Heart left ventricle (tissue), 16 donors: ENCODE measurements around the gene PGP. TPM values are rescaled to one million over a fixed set of nuclear protein-coding genes. Genes with fewer than 3 reads are reported as not detected.

ENCODE experiments used
- ATAC-seq, 4 donors: fragments of 200-7000 bp; cut with Tn5 transposase; one replicate each; pipeline ENCODE4 v1.9.1; 2020 to 2022; ENCODE audit warnings: moderate library complexity in 4 of 4, mild to moderate bottlenecking in 3 of 4, moderate number of reproducible peaks in 1 of 4
- DNase-seq, 5 donors: peaks; one replicate each; pipeline ENCODE4 v3.0.0-alpha.2; 2020
- H3K27ac ChIP-seq, 12 donors: fragments of 200-600 bp; sonication (generic) in 4 of 12; one replicate each; pipeline versions ENCODE4 v1.5.0 to v1.8.0; 2016 to 2022; ENCODE audit warnings: mild to moderate bottlenecking in 2 of 12
- H3K27me3 ChIP-seq, 9 donors: fragments of 200-600 bp; sonication (generic) in 2 of 9; one replicate each; pipeline versions ENCODE4 v1.5.1 to v1.8.0; 2016 to 2022; ENCODE audit warnings: mild to moderate bottlenecking in 3 of 9
- H3K36me3 ChIP-seq, 9 donors: fragments of 200-600 bp; sonication (generic) in 2 of 9; one replicate each; pipeline versions ENCODE4 v1.5.0 to v1.8.0; 2018 to 2022; ENCODE audit warnings: mild to moderate bottlenecking in 2 of 9
- H3K4me1 ChIP-seq, 12 donors: fragments of 200-600 bp; sonication (generic) in 4 of 12; one replicate each; pipeline versions ENCODE4 v1.5.0 to v1.8.0; 2016 to 2022; ENCODE audit warnings: mild to moderate bottlenecking in 3 of 12
- H3K4me3 ChIP-seq, 12 donors: fragments of 200-600 bp; sonication (generic) in 4 of 12; one replicate each; pipeline versions ENCODE4 v1.5.0 to v1.8.0; 2017 to 2022; ENCODE audit warnings: mild to moderate bottlenecking in 9 of 12, moderate library complexity in 4 of 12
- H3K9me3 ChIP-seq, 12 donors: fragments of 200-600 bp; sonication (generic) in 4 of 12; one replicate each; pipeline versions ENCODE4 v1.5.0 to v1.8.0; 2016 to 2022; ENCODE audit warnings: mild to moderate bottlenecking in 1 of 12
- CTCF ChIP-seq, 12 donors: fragments of 200-600 bp; sonication (generic) in 4 of 12; IDR thresholded peaks; one replicate each; pipeline versions ENCODE4 v1.5.0 to v1.8.0; 2018 to 2022; ENCODE audit warnings: antibody characterized with exemption in 12 of 12, mild to moderate bottlenecking in 5 of 12
- POLR2A ChIP-seq, 2 donors: fragments of 450-650 bp; IDR thresholded peaks; one replicate each; pipeline ENCODE4 v1.6.1; 2017; ENCODE audit warnings: antibody characterized with exemption in 2 of 2, mild to moderate bottlenecking in 2 of 2, moderate library complexity in 2 of 2
- WGBS, 4 donors: extraction: QIAGEN DNeasy Blood & Tissue Kit in 2 of 4; methylation state at CpG; one replicate each; pipeline versions ENCODE4 v1.1.5 to v1.1.7; 2013 to 2018; 5-methylcytosine and 5-hydroxymethylcytosine counted together
- intact Hi-C, 10 donors: fragments of 100-400 bp; cut with DNase I; formaldehyde crosslinking; loops; one replicate each; pipeline versions ENCODE4 v1.11.1 to v1.14.2; 2022
- polyA plus RNA-seq, 2 donors: library from polyadenylated mRNA; stranded (reverse); fragments of 200-250 nt; gene quantifications; one replicate each; pipeline ENCODE4 v1.2.3, GENCODE V29; 2013
- total RNA-seq, 9 donors: library from RNA; depleted of rRNA in 2 of 9; stranded (reverse); fragments of >200 nt in 2 of 9; fragmentation: NEBNext Ultra II Directional in 3 of 9; extraction: Animal tissue kit (Norgen Biotek cat#: 25700) in 3 of 9; gene quantifications; one replicate each; pipeline versions ENCODE4 v1.1.0 to v1.2.4, GENCODE V29; 2016 to 2023
- donor health status: ischemic (EF 13 %, LVEDD 7.1; RV severe dilation, severe dysfunction).
- donor health status: healthy with polysubstance abuse.
- donor health status: DM: no; HTN: yes; CAD: no.
- donor health status: DM: no; HTN: no; CAD: no.
- donor health status: ischemic (EF 25% LVEDD 6.9; RV normal size, moderate dysfunction).
- donor health status: ischemic (EF 25% LVEDD 5.7; RV mildly dilated, moderate dysfunction).
- donor health status: healthy.
- donor health status: DM: yes; HTN: yes; CAD: no.
- donor health status: ischemic (EF 35%, LVEDD 5.7; RV mildly dilated, moderate dysfunction).
- donor health status: nonischemic (EF 11% LVEDD 7.7; RV severe dilation, severe dysfunction).
- donor health status: DM: yes; HTN: yes; CAD: no.
- donor health status: PGD.
- donor health status: ischemic (EF 29% LVEDD 5.4; RV normal size, mild dysfunction).
- donor health status: nonischemic (EF 23%, LVEDD 6.1; RV moderate dilation, normal function).

The PGP gene
- total and polyA plus RNA-seq, 11 donors: 19.6 to 44.0 (median 31.7) TPM

- Histone ChIP-seq H3K27me3 (no peaks in the 10 kb centered on the region), H3K4me3 (no peak overlapping the region), H3K9me3 (no peaks in the 10 kb centered on the region), H3K4me1 (peaks cover 0 to 7% (median 0%) of the 10 kb centered on the region in 12 donors), H3K36me3 (peaks cover 0 to 77% (median 55%) of the 10 kb centered on the region in 9 donors), H3K27ac (no peak overlapping the region)
- 94 to 100% (median 95%) methylated on average over 2 to 4 of the region's 4 CpGs for WGBS, 4 donors
- DNase-seq (no peak), ATAC-seq (no peak)
- intact Hi-C loops: no loop called here
- no peak for TF ChIP-seq CTCF (IDR thresholded peaks at IDR 0.05)
These were observed 40.7 kb downstream of the PGP start for GRCh38 chr16:2173916-2174315.

- Histone ChIP-seq H3K27ac (no peak overlapping the region), H3K27me3 (no peaks in the 10 kb centered on the region), H3K4me1 (peaks cover 0 to 7% (median 0%) of the 10 kb centered on the region in 12 donors), H3K9me3 (no peaks in the 10 kb centered on the region), H3K4me3 (no peak overlapping the region), H3K36me3 (peaks cover 0 to 78% (median 57%) of the 10 kb centered on the region in 9 donors)
- TF ChIP-seq POLR2A (IDR thresholded peaks at IDR 0.05) (no peak), CTCF (IDR thresholded peaks at IDR 0.05) (no peak)
- ATAC-seq (no peak), DNase-seq (no peak)
- 80 to 90% (median 88%) methylated on average over 6 to 14 of the region's 14 CpGs for WGBS, 4 donors
- intact Hi-C loops: no loop called here
These were observed 41.3 kb downstream of the PGP start for GRCh38 chr16:2173366-2173765.

GRCh38 chr16:2172688-2173335, 41.8 kb downstream of the PGP start:
- 92 to 96% (median 94%) methylated on average over 28 to 29 of the region's 29 CpGs for WGBS, 4 donors
- Histone ChIP-seq H3K4me3 (no peak overlapping the region), H3K9me3 (no peaks in the 10 kb centered on the region), H3K27me3 (no peaks in the 10 kb centered on the region), H3K27ac (no peak overlapping the region), H3K36me3 (peaks cover 0 to 83% (median 55%) of the 10 kb centered on the region in 9 donors), H3K4me1 (peaks cover 0 to 7% (median 0%) of the 10 kb centered on the region in 12 donors)
- ATAC-seq (no peak), DNase-seq (no peak)
- no peak for TF ChIP-seq POLR2A (IDR thresholded peaks at IDR 0.05)
- no peak for TF ChIP-seq CTCF (IDR thresholded peaks at IDR 0.05)
- intact Hi-C loops: no loop called here

- Histone ChIP-seq H3K27me3 (no peaks in the 10 kb centered on the region), H3K9me3 (no peaks in the 10 kb centered on the region), H3K4me1 (peaks cover 0 to 7% (median 0%) of the 10 kb centered on the region in 12 donors), H3K27ac (no peak overlapping the region), H3K4me3 (no peak overlapping the region), H3K36me3 (peaks cover 0 to 94% (median 51%) of the 10 kb centered on the region in 9 donors)
- DNase-seq (no peak), ATAC-seq (no peak)
- intact Hi-C loops: no loop called here
- no peak for TF ChIP-seq CTCF (IDR thresholded peaks at IDR 0.05)
- no peak for TF ChIP-seq POLR2A (IDR thresholded peaks at IDR 0.05)
- 95 to 98% (median 97%) methylated on average over 23 to 28 of the region's 28 CpGs for WGBS, 4 donors
These were observed 43.0 kb downstream of the PGP start for GRCh38 chr16:2171601-2172178.
